Endothelial cell (in vitro differentiated cells): Measurements from ENCODE around the gene CHN2. TPM values are rescaled to one million over a fixed set of nuclear protein-coding genes. Genes with fewer than 3 reads are reported as not detected.

ENCODE experiments used
- DNase-seq: peaks from one replicate; pipeline ENCODE4 v3.0.0; 2021; ENCODE audit warnings: low spot score
- H3K27ac Mint-ChIP-seq: one replicate; pipeline ENCODE4 v1.8.0; 2021; ENCODE audit warnings: mixed read lengths, inconsistent platforms; ENCODE audit not compliant: unreplicated experiment
- H3K27me3 Mint-ChIP-seq: one replicate; pipeline ENCODE4 v1.8.0; 2021; ENCODE audit warnings: mild to moderate bottlenecking, moderate library complexity, mixed read lengths, inconsistent platforms; ENCODE audit not compliant: unreplicated experiment
- H3K36me3 Mint-ChIP-seq: one replicate; pipeline ENCODE4 v1.8.0; 2021; ENCODE audit warnings: mild to moderate bottlenecking, low read depth, mixed read lengths, inconsistent platforms; ENCODE audit not compliant: unreplicated experiment
- H3K4me1 Mint-ChIP-seq: one replicate; pipeline ENCODE4 v1.8.0; 2021; ENCODE audit warnings: mild to moderate bottlenecking, mixed read lengths, inconsistent platforms; ENCODE audit not compliant: unreplicated experiment
- H3K4me3 Mint-ChIP-seq: one replicate; pipeline ENCODE4 v1.8.0; 2021; ENCODE audit warnings: mild to moderate bottlenecking, mixed read lengths, inconsistent platforms; ENCODE audit not compliant: unreplicated experiment
- H3K9me3 Mint-ChIP-seq: one replicate; pipeline ENCODE4 v1.8.0; 2021; ENCODE audit warnings: mixed read lengths, inconsistent platforms; ENCODE audit not compliant: unreplicated experiment
- CTCF ChIP-seq: fragments of 200-600 bp; sonication (generic); IDR thresholded peaks from one replicate; pipeline ENCODE4 v1.5.0; 2021; ENCODE audit warnings: antibody characterized with exemption; ENCODE audit not compliant: unreplicated experiment
- total RNA-seq: library from RNA; stranded (reverse); fragmentation: NEBNext Ultra II Directional; extraction: Animal tissue kit (Norgen Biotek cat#: 25700); gene quantifications from one replicate; pipeline ENCODE4 v1.2.1, GENCODE V29; 2021; ENCODE audit not compliant: unreplicated experiment

The CHN2 gene
- total RNA-seq, 1 donor from 2014 or later = 3.4 TPM

- Mint-ChIP-seq H3K4me3 (no peak overlapping the region), H3K4me1 (peaks cover 7% of the 10 kb centered on the region), H3K36me3 (no peaks in the 10 kb centered on the region), H3K27me3 (no peaks in the 10 kb centered on the region), H3K27ac (no peak overlapping the region), H3K9me3 (no peaks in the 10 kb centered on the region)
- no peak for DNase-seq
- TF ChIP-seq CTCF = no peak
Measured at GRCh38 chr7:29418056-29418455, 223.5 kb downstream of the CHN2 start.

GRCh38 chr7:29418651-29419050 is 224.1 kb downstream of the CHN2 start:
- Mint-ChIP-seq H3K9me3 (no peaks in the 10 kb centered on the region), H3K4me1 (peaks cover 7% of the 10 kb centered on the region), H3K27me3 (no peaks in the 10 kb centered on the region), H3K27ac (no peak overlapping the region), H3K4me3 (no peak overlapping the region), H3K36me3 (no peaks in the 10 kb centered on the region)
- no peak for TF ChIP-seq CTCF
- no peak for DNase-seq

GRCh38 chr7:29420011-29420410 is 225.4 kb downstream of the CHN2 start:
- H3K4me1 Mint-ChIP-seq = peaks cover 7% of the 10 kb centered on the region
- H3K27me3 Mint-ChIP-seq = peaks cover 6% of the 10 kb centered on the region
- no peak for TF ChIP-seq CTCF
- no peaks in the 10 kb centered on the region for H3K36me3 Mint-ChIP-seq
- DNase-seq = no peak
- H3K4me3 Mint-ChIP-seq = no peak overlapping the region
- no peak overlapping the region for H3K27ac Mint-ChIP-seq
- no peaks in the 10 kb centered on the region for H3K9me3 Mint-ChIP-seq

GRCh38 chr7:29421010-29421956 is 226.7 kb downstream of the CHN2 start:
- no peak for TF ChIP-seq CTCF
- Mint-ChIP-seq H3K36me3 (no peaks in the 10 kb centered on the region), H3K4me1 (peaks cover 6% of the 10 kb centered on the region), H3K9me3 (no peaks in the 10 kb centered on the region), H3K4me3 (no peak overlapping the region), H3K27ac (no peak overlapping the region), H3K27me3 (peaks cover 6% of the 10 kb centered on the region)
- DNase-seq = no peak

GRCh38 chr7:29422829-29423228 is 228.3 kb downstream of the CHN2 start:
- Mint-ChIP-seq H3K27me3 (peaks cover 6% of the 10 kb centered on the region), H3K36me3 (no peaks in the 10 kb centered on the region), H3K9me3 (no peaks in the 10 kb centered on the region), H3K4me1 (no peaks in the 10 kb centered on the region), H3K27ac (no peak overlapping the region), H3K4me3 (no peak overlapping the region)
- no peak for TF ChIP-seq CTCF
- no peak for DNase-seq
